Mesothelial cell of epicardium (in vitro differentiated cells): Measurements from ENCODE around the gene ZNHIT2. TPM values are rescaled to one million over a fixed set of nuclear protein-coding genes. Genes with fewer than 3 reads are reported as not detected.

ENCODE experiments used
- DNase-seq, 2 experiments: peaks; one replicate each; pipeline ENCODE4 v3.0.0; 2021; ENCODE audit warnings: low spot score in 2 of 2; ENCODE audit not compliant: unreplicated experiment in 2 of 2
- H3K27ac Mint-ChIP-seq: 2 replicates; pipeline ENCODE4 v1.8.0; 2021; ENCODE audit warnings: mixed read lengths
- H3K27me3 Mint-ChIP-seq: 2 replicates; pipeline ENCODE4 v1.8.0; 2021; ENCODE audit warnings: low read depth, mixed read lengths
- H3K36me3 Mint-ChIP-seq: 2 replicates; pipeline ENCODE4 v1.8.0; 2021; ENCODE audit warnings: mixed read lengths
- H3K4me1 Mint-ChIP-seq: 2 replicates; pipeline ENCODE4 v1.8.0; 2021; ENCODE audit warnings: mixed read lengths
- H3K4me3 Mint-ChIP-seq: 2 replicates; pipeline ENCODE4 v1.8.0; 2021; ENCODE audit warnings: mild to moderate bottlenecking, moderate library complexity, mixed read lengths
- H3K9me3 Mint-ChIP-seq: 2 replicates; pipeline ENCODE4 v1.8.0; 2021; ENCODE audit warnings: mixed read lengths
- CTCF ChIP-seq: fragments of 200-600 bp; sonication (generic); IDR thresholded peaks from one replicate; pipeline ENCODE4 v1.5.0; 2021; ENCODE audit warnings: antibody characterized with exemption; ENCODE audit not compliant: unreplicated experiment
- total RNA-seq: library from RNA; stranded (reverse); gene quantifications from 3 replicates; pipeline ENCODE4 v1.2.1, GENCODE V29; 2021

ZNHIT2 gene
- total RNA-seq, 1 donor from 2014 or later = 7.5 TPM

- peak overlapping the region; percentile 39 for H3K4me3 Mint-ChIP-seq
Observed at GRCh38 chr11:65114538-65115171, 2.8 kb downstream of the ZNHIT2 start.

GRCh38 chr11:65113839-65114238, 3.7 kb downstream of the ZNHIT2 start:
- Mint-ChIP-seq H3K36me3 (peaks cover 8% of the 10 kb centered on the region), H3K4me1 (peaks cover 36% of the 10 kb centered on the region), H3K27ac (peak overlapping the region; percentile 96), H3K9me3 (no peaks in the 10 kb centered on the region), H3K27me3 (peaks cover 2% of the 10 kb centered on the region), H3K4me3 (peak overlapping the region; percentile 95)
- no peak for DNase-seq
- TF ChIP-seq CTCF = no peak

More at GRCh38 chr11:65114538-65115171, 2.8 kb downstream of the ZNHIT2 start:
- no peak for TF ChIP-seq CTCF
- Mint-ChIP-seq H3K27me3 (peaks cover 2% of the 10 kb centered on the region), H3K27ac (no peak overlapping the region), H3K36me3 (peaks cover 9% of the 10 kb centered on the region), H3K9me3 (no peaks in the 10 kb centered on the region), H3K4me1 (peaks cover 37% of the 10 kb centered on the region)
- DNase-seq = no peak

- TF ChIP-seq CTCF = no peak
- Mint-ChIP-seq H3K27me3 (peaks cover 2% of the 10 kb centered on the region), H3K9me3 (no peaks in the 10 kb centered on the region), H3K36me3 (peaks cover 3% of the 10 kb centered on the region), H3K27ac (peak overlapping the region; percentile 96), H3K4me1 (peaks cover 36% of the 10 kb centered on the region), H3K4me3 (peak overlapping the region; percentile 95)
- no peak for DNase-seq
Observed at GRCh38 chr11:65113361-65113756, 4.1 kb downstream of the ZNHIT2 start.

- Mint-ChIP-seq H3K4me3 (peak overlapping the region; percentile 95), H3K4me1 (peaks cover 34% of the 10 kb centered on the region), H3K9me3 (no peaks in the 10 kb centered on the region), H3K27me3 (peaks cover 2% of the 10 kb centered on the region), H3K36me3 (peaks cover under 1% of the 10 kb centered on the region), H3K27ac (peak overlapping the region; percentile 96)
- TF ChIP-seq CTCF = peak; percentile 84
- peak in 1 of 2 experiments; percentile 76 for DNase-seq
Observed at GRCh38 chr11:65112546-65113360, 4.7 kb downstream of the ZNHIT2 start.

GRCh38 chr11:65111744-65112545, 5.6 kb downstream of the ZNHIT2 start, which contains the start of gene TM7SF2:
TSS of gene TM7SF2 (plus strand) at chr11:65111872. CDS start at chr11:65112016, 144 bp downstream.
- H3K4me3 Mint-ChIP-seq = peak within 1 kb of the TSS; percentile 95
- H3K4me1 Mint-ChIP-seq = peaks cover 34% of the 10 kb centered on the region
- H3K27ac Mint-ChIP-seq = peak within 1 kb of the TSS; percentile 96
- peak; percentile 91 to 92 for DNase-seq
- H3K36me3 Mint-ChIP-seq = no peaks in the 10 kb centered on the region
- H3K27me3 Mint-ChIP-seq = peaks cover 2% of the 10 kb centered on the region
- H3K9me3 Mint-ChIP-seq = no peaks in the 10 kb centered on the region
- TF ChIP-seq CTCF = no peak
